SW480 (cell line): Measurements from ENCODE around the gene BBIP1.
A peak's percentile ranks its signal among the peaks of the same experiment; 100 is the strongest.

Source experiments
- DNase-seq: peaks from one replicate; pipeline ENCODE4 v3.0.0-alpha.2; 2016; ENCODE audit warnings: low spot score

The BBIP1 gene

GRCh38 chr10:110918643-110919348 lies at the start of gene BBIP1:
TSS of gene BBIP1 (minus strand) at chr10:110919180. CDS start at chr10:110918157, 1,023 bp downstream.
- peak; percentile 99 for DNase-seq

GRCh38 chr10:110967645-110968044 lies 48.7 kb upstream of the BBIP1 start:
- no peak for DNase-seq

- DNase-seq: no peak
Observed at GRCh38 chr10:110967009-110967630, 48.1 kb upstream of the BBIP1 start.

- no peak for DNase-seq
Observed at GRCh38 chr10:110966146-110966545, 47.2 kb upstream of the BBIP1 start.

- no peak for DNase-seq
Observed at GRCh38 chr10:110965216-110965615, 46.2 kb upstream of the BBIP1 start.

GRCh38 chr10:110964681-110965080 lies 45.7 kb upstream of the BBIP1 start:
- DNase-seq: no peak

- no peak for DNase-seq
Observed at GRCh38 chr10:110963162-110963561, 44.2 kb upstream of the BBIP1 start.

GRCh38 chr10:110962443-110962842 lies 43.5 kb upstream of the BBIP1 start:
- DNase-seq: no peak

GRCh38 chr10:110960333-110960712 lies 41.3 kb upstream of the BBIP1 start:
- DNase-seq: no peak

GRCh38 chr10:110959379-110960332 lies 40.7 kb upstream of the BBIP1 start:
- no peak for DNase-seq

GRCh38 chr10:110957606-110958005 lies 38.6 kb upstream of the BBIP1 start:
- DNase-seq: no peak

GRCh38 chr10:110951381-110951780 lies 32.4 kb upstream of the BBIP1 start:
- DNase-seq: no peak

- no peak for DNase-seq
Observed at GRCh38 chr10:110947061-110947595, 28.1 kb upstream of the BBIP1 start.

- DNase-seq: no peak
Observed at GRCh38 chr10:110946496-110946895, 27.5 kb upstream of the BBIP1 start.

- DNase-seq: no peak
Observed at GRCh38 chr10:110944792-110945396, 25.9 kb upstream of the BBIP1 start.

- DNase-seq: no peak
Observed at GRCh38 chr10:110939419-110939818, 20.4 kb upstream of the BBIP1 start.

- no peak for DNase-seq
Observed at GRCh38 chr10:110936757-110937156, 17.8 kb upstream of the BBIP1 start.

GRCh38 chr10:110932505-110933180 lies 13.7 kb upstream of the BBIP1 start:
- DNase-seq: no peak

- no peak for DNase-seq
Observed at GRCh38 chr10:110931769-110932381, 12.9 kb upstream of the BBIP1 start.

GRCh38 chr10:110927461-110927860 lies 8.5 kb upstream of the BBIP1 start:
- DNase-seq: no peak
